ENCODE data around the gene HOXC10.

The HOXC10 gene

DNA sequence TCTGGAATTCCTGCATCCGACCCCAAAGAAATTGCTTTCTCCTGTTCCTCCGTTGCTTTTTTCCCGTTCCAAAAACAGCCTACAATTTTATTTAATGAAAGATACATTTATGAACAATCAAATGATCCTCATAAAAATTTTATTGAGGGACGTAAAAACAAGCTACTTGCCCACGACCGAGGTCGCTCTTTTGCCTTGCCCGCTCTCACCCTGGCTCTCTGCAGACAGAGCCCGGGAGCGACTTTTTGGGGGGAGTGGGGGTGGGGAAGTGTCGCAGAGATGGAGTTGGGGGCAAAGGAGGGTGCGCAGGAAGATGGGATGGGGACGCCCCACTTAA, 13.9 kb downstream of the HOXC10 start:
- Histone ChIP-seq H3K18ac (ENCODE audit: low read length) (no peak overlapping the region), H3K79me2 (ENCODE audit: control insufficient read depth, insufficient read depth, low read length) (no peaks in the 10 kb centered on the region), H2BK120ac (ENCODE audit: low read depth, low read length) (no peak overlapping the region), H3K4me2 (ENCODE audit: low read length) (no peak overlapping the region), H3K23ac (ENCODE audit: low read length) (no peak overlapping the region), H2BK5ac (ENCODE audit: low read length) (no peak overlapping the region), H3K27me3 (ENCODE audit: insufficient read depth, low read length, poor library complexity) (peaks cover 95% of the 10 kb centered on the region), H3K4ac (ENCODE audit: low read depth, low read length) (no peak overlapping the region), H3K27ac (ENCODE audit: low read depth, low read length) (no peak overlapping the region), H3K4me3 (ENCODE audit: low read length) (no peak overlapping the region), H4K8ac (ENCODE audit: low read depth, low read length) (no peak overlapping the region), H3K4me1 (ENCODE audit: control insufficient read depth, low read depth, low read length) (no peaks in the 10 kb centered on the region), H3K9ac (ENCODE audit: low read length) (no peak overlapping the region), H2BK15ac (replicated peaks; ENCODE audit: low read depth) (no peak overlapping the region), H3K56ac (ENCODE audit: low read length) (no peak overlapping the region), H3K36me3 (ENCODE audit: control insufficient read depth, insufficient read depth, low read length) (no peaks in the 10 kb centered on the region), H4K5ac (ENCODE audit: low read length) (no peak overlapping the region), H2AK5ac (ENCODE audit: low read length) (no peak overlapping the region), H3K79me1 (ENCODE audit: low read length) (no peaks in the 10 kb centered on the region)
- no peak for DNase-seq
- no CpG with 5 or more reads among the region's 13 CpGs for WGBS (ENCODE audit: extremely low coverage, insufficient coverage, low lambda C conversion rate)

DNA sequence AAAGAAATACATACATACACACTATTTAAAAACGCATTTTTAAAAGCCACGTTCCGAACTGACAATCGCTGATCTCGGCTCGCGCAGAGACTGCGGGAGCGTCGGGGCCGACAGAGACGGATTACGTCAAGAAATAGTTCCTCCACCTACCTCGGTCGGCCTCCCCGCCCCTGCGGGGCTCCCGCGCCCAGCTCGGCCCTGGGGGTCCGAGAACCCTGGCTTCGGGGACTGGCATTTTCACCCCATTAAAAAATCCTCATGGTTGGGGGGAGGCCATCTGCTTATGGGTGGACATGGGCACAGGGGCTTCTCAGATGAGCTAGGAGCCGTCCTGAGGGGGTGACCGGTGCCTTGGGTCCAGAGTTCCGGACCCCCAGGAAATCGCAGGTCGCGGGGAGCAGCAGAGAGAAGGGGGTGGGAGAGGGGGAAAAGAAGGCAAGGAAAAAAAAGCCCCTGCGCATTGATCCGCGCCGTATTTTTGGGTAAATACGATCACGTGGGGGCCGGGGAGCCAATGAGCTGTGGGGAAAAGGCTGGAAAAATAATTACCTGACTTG, 14.7 kb downstream of the HOXC10 start:
- no peak overlapping the region for H3K56ac ChIP-seq (ENCODE audit: low read length)
- H3K23ac ChIP-seq (ENCODE audit: low read length): no peak overlapping the region
- no peaks in the 10 kb centered on the region for H3K36me3 ChIP-seq (ENCODE audit: control insufficient read depth, insufficient read depth, low read length)
- no CpG with 5 or more reads among the region's 35 CpGs for WGBS (ENCODE audit: extremely low coverage, insufficient coverage, low lambda C conversion rate)
- H2AK5ac ChIP-seq (ENCODE audit: low read length): no peak overlapping the region
- H3K27me3 ChIP-seq (ENCODE audit: insufficient read depth, low read length, poor library complexity): peaks cover 95% of the 10 kb centered on the region
- H3K4ac ChIP-seq (ENCODE audit: low read depth, low read length): no peak overlapping the region
- no peaks in the 10 kb centered on the region for H3K79me1 ChIP-seq (ENCODE audit: low read length)
- H2BK15ac ChIP-seq (replicated peaks; ENCODE audit: low read depth): no peak overlapping the region
- no peak overlapping the region for H3K9ac ChIP-seq (ENCODE audit: low read length)
- no peak overlapping the region for H2BK5ac ChIP-seq (ENCODE audit: low read length)
- no peak overlapping the region for H3K27ac ChIP-seq (ENCODE audit: low read depth, low read length)
- no peak overlapping the region for H3K4me2 ChIP-seq (ENCODE audit: low read length)
- no peak overlapping the region for H2BK120ac ChIP-seq (ENCODE audit: low read depth, low read length)
- H3K4me1 ChIP-seq (ENCODE audit: control insufficient read depth, low read depth, low read length): no peaks in the 10 kb centered on the region
- no peak overlapping the region for H3K18ac ChIP-seq (ENCODE audit: low read length)
- no peaks in the 10 kb centered on the region for H3K79me2 ChIP-seq (ENCODE audit: control insufficient read depth, insufficient read depth, low read length)
- no peak overlapping the region for H4K5ac ChIP-seq (ENCODE audit: low read length)
- no peak for DNase-seq
- no peak overlapping the region for H4K8ac ChIP-seq (ENCODE audit: low read depth, low read length)
- H3K4me3 ChIP-seq (ENCODE audit: low read length): no peak overlapping the region

DNA sequence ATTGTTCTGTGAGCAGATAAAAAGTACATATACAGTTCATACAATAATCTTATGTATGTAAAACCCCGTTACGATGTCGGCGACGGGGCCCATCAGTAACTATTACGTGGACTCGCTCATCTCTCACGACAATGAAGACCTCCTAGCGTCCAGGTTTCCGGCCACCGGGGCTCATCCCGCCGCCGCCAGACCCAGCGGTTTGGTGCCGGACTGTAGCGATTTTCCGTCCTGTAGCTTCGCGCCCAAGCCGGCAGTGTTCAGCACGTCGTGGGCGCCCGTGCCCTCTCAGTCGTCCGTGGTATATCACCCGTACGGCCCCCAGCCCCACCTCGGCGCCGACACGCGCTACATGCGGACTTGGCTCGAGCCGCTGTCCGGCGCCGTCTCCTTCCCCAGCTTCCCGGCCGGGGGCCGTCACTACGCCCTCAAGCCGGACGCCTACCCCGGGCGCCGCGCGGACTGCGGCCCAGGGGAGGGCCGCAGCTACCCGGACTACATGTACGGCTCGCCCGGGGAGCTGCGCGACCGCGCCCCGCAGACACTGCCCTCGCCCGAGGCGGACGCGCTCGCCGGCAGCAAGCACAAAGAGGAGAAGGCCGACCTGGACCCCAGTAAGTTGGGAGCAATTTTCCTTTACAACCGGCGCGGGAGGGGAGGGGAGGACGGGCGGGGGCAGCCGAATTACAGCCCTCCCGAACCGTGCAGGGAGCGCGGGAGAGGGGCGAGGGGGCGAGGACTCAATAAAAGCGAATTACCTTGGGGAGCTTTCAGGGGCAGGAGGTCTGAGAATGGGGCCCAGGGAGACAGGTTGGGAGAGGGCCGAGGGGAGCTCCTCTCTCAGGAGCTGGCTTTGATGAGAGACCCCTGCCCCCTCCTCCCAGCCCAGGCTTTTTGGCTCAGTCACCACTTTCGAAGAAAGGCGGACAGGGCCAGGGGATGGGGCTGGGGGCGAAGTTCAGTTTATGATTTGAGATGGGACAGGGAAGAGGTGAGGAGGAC, 15.5 kb downstream of the HOXC10 start, which contains the start of gene HOXC9:
Gene HOXC9 (plus strand): TSS at position 46 of the 999 bp plus-strand sequence. CDS start 28 bp downstream, at position 74.
- H3K79me2 ChIP-seq (ENCODE audit: control insufficient read depth, insufficient read depth, low read length): no peaks in the 10 kb centered on the region
- H4K5ac ChIP-seq (ENCODE audit: low read length): no peak within 1 kb of the TSS
- no peak within 1 kb of the TSS for H2BK120ac ChIP-seq (ENCODE audit: low read depth, low read length)
- no peak within 1 kb of the TSS for H3K4ac ChIP-seq (ENCODE audit: low read depth, low read length)
- H3K9ac ChIP-seq (ENCODE audit: low read length): no peak within 1 kb of the TSS
- peak within 1 kb of the TSS; percentile 5 for H3K4me2 ChIP-seq (ENCODE audit: low read length)
- H3K56ac ChIP-seq (ENCODE audit: low read length): peak within 1 kb of the TSS; percentile 29
- no peak within 1 kb of the TSS for H3K18ac ChIP-seq (ENCODE audit: low read length)
- H3K36me3 ChIP-seq (ENCODE audit: control insufficient read depth, insufficient read depth, low read length): no peaks in the 10 kb centered on the region
- no peak within 1 kb of the TSS for H2AK5ac ChIP-seq (ENCODE audit: low read length)
- H3K4me3 ChIP-seq (ENCODE audit: low read length): no peak within 1 kb of the TSS
- H2BK15ac ChIP-seq (replicated peaks; ENCODE audit: low read depth): no peak within 1 kb of the TSS
- no peak for DNase-seq
- H3K79me1 ChIP-seq (ENCODE audit: low read length): no peaks in the 10 kb centered on the region
- H3K4me1 ChIP-seq (ENCODE audit: control insufficient read depth, low read depth, low read length): no peaks in the 10 kb centered on the region
- WGBS (ENCODE audit: extremely low coverage, insufficient coverage, low lambda C conversion rate): no CpG with 5 or more reads among the region's 87 CpGs
- H3K27me3 ChIP-seq (ENCODE audit: insufficient read depth, low read length, poor library complexity): peaks cover 96% of the 10 kb centered on the region
- H3K23ac ChIP-seq (ENCODE audit: low read length): no peak within 1 kb of the TSS
- H2BK5ac ChIP-seq (ENCODE audit: low read length): no peak within 1 kb of the TSS
- no peak within 1 kb of the TSS for H4K8ac ChIP-seq (ENCODE audit: low read depth, low read length)
- no peak within 1 kb of the TSS for H3K27ac ChIP-seq (ENCODE audit: low read depth, low read length)

DNA sequence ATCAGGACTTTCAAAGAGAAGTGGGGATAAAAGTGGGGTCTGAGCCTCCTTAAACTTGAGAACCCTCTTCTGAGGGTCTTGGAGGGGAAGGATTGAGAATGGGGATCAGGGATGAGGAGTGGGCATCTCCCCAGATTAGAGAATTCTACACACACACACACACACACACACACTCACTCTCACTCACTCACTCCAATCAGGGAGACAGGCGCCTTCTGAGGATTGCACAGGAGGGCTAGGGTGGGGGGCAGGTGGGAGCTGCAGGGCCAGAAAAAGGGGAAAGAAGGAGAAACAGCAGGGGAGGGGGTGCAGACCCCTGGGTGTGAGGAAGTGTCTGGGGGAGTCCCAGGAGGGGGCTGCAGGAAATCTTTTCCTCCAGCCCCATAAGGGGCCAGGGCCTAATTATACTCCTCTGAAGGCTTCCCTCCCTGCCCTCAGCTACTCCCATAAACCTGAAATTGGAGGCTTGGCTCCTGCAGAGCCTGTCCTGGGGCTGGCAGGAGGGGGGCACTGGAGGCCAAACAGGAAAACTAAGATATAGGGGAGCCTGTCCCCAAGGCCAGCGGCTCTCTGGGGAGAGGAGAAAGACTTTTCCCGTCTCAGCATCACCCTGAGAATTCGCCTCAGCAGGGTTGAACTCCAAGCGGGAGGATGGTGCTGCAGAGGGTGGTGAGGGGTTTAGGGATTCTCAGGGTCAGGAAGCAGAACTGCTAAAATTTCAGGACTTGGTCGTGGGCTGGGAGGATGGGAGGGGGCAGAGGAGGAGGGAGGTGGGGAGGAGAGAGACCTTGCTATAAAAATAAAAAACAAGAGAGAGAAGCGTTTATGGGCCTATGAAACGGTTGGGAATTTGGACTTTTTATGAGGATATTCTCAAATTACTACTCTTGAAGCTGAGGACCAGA, 16.6 kb downstream of the HOXC10 start:
- peaks cover 96% of the 10 kb centered on the region for H3K27me3 ChIP-seq (ENCODE audit: insufficient read depth, low read length, poor library complexity)
- no peak overlapping the region for H3K9ac ChIP-seq (ENCODE audit: low read length)
- no peak overlapping the region for H3K27ac ChIP-seq (ENCODE audit: low read depth, low read length)
- no peak overlapping the region for H2AK5ac ChIP-seq (ENCODE audit: low read length)
- no peak overlapping the region for H3K56ac ChIP-seq (ENCODE audit: low read length)
- no peaks in the 10 kb centered on the region for H3K79me1 ChIP-seq (ENCODE audit: low read length)
- no peak overlapping the region for H3K4me3 ChIP-seq (ENCODE audit: low read length)
- H2BK120ac ChIP-seq (ENCODE audit: low read depth, low read length): no peak overlapping the region
- no peak overlapping the region for H3K23ac ChIP-seq (ENCODE audit: low read length)
- no peaks in the 10 kb centered on the region for H3K4me1 ChIP-seq (ENCODE audit: control insufficient read depth, low read depth, low read length)
- no peak overlapping the region for H3K4ac ChIP-seq (ENCODE audit: low read depth, low read length)
- no peak overlapping the region for H3K18ac ChIP-seq (ENCODE audit: low read length)
- H2BK15ac ChIP-seq (replicated peaks; ENCODE audit: low read depth): no peak overlapping the region
- no peak for DNase-seq
- H4K5ac ChIP-seq (ENCODE audit: low read length): no peak overlapping the region
- no peak overlapping the region for H2BK5ac ChIP-seq (ENCODE audit: low read length)
- H3K4me2 ChIP-seq (ENCODE audit: low read length): no peak overlapping the region
- no peak overlapping the region for H4K8ac ChIP-seq (ENCODE audit: low read depth, low read length)
- no peaks in the 10 kb centered on the region for H3K79me2 ChIP-seq (ENCODE audit: control insufficient read depth, insufficient read depth, low read length)
- H3K36me3 ChIP-seq (ENCODE audit: control insufficient read depth, insufficient read depth, low read length): no peaks in the 10 kb centered on the region
- no CpG with 5 or more reads among the region's 8 CpGs for WGBS (ENCODE audit: extremely low coverage, insufficient coverage, low lambda C conversion rate)

DNA sequence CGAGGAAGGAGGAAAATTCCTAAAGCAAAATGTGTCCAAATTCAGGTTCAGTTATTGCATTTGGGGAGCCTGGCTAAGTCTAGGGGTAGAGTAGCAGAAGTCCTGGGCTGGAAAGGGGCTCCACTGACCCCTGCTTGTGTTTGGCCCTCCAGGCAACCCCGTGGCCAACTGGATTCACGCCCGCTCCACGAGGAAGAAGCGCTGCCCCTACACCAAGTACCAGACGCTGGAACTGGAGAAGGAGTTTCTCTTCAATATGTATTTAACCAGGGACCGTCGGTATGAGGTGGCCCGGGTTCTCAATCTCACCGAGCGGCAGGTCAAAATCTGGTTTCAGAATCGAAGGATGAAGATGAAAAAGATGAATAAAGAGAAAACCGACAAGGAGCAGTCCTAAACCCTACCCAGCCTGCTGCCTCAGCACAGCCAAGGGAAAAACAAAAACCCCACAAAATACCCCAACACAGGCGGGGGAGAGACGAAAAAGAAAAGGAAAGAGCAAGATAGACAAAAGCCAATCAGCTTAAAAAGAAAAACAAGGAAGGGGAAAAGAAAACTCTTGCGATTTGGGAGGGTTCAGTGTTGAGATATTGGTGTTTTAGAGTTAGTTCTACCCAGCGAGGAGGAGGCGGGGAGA, 17.4 kb downstream of the HOXC10 start:
- Histone ChIP-seq H3K23ac (ENCODE audit: low read length) (no peak overlapping the region), H3K79me2 (ENCODE audit: control insufficient read depth, insufficient read depth, low read length) (no peaks in the 10 kb centered on the region), H3K79me1 (ENCODE audit: low read length) (no peaks in the 10 kb centered on the region), H3K4me2 (ENCODE audit: low read length) (no peak overlapping the region), H2BK120ac (ENCODE audit: low read depth, low read length) (no peak overlapping the region), H3K9ac (ENCODE audit: low read length) (no peak overlapping the region), H2AK5ac (ENCODE audit: low read length) (no peak overlapping the region), H3K56ac (ENCODE audit: low read length) (no peak overlapping the region), H3K4me3 (ENCODE audit: low read length) (no peak overlapping the region), H4K5ac (ENCODE audit: low read length) (no peak overlapping the region), H3K18ac (ENCODE audit: low read length) (no peak overlapping the region), H4K8ac (ENCODE audit: low read depth, low read length) (no peak overlapping the region), H3K4ac (ENCODE audit: low read depth, low read length) (no peak overlapping the region), H3K27me3 (ENCODE audit: insufficient read depth, low read length, poor library complexity) (peaks cover 96% of the 10 kb centered on the region), H3K36me3 (ENCODE audit: control insufficient read depth, insufficient read depth, low read length) (no peaks in the 10 kb centered on the region), H2BK5ac (ENCODE audit: low read length) (no peak overlapping the region), H2BK15ac (replicated peaks; ENCODE audit: low read depth) (no peak overlapping the region), H3K27ac (ENCODE audit: low read depth, low read length) (no peak overlapping the region), H3K4me1 (ENCODE audit: control insufficient read depth, low read depth, low read length) (no peaks in the 10 kb centered on the region)
- no CpG with 5 or more reads among the region's 19 CpGs for WGBS (ENCODE audit: extremely low coverage, insufficient coverage, low lambda C conversion rate)
- DNase-seq: no peak
